Sigmoid colon (tissue), 7 donors: ENCODE data around the gene CORO1C. TPM values are rescaled to one million over a fixed set of nuclear protein-coding genes. Genes with fewer than 3 reads are reported as not detected.

ENCODE experiments used
- DNase-seq: peaks from one replicate; pipeline ENCODE4 v3.0.0-alpha.2; 2019
- H3K27ac ChIP-seq, 4 donors: fragments of 200-600 bp; sonication (generic); one replicate each; pipeline ENCODE4 v1.5.1; 2016 to 2019; ENCODE audit warnings: mild to moderate bottlenecking in 1 of 4
- H3K27me3 ChIP-seq, 3 donors: fragments of 200-600 bp; sonication (generic); one replicate each; pipeline ENCODE4 v1.5.1; 2019; ENCODE audit warnings: mild to moderate bottlenecking in 1 of 3
- H3K36me3 ChIP-seq, 4 donors: fragments of 200-600 bp; sonication (generic); one replicate each; pipeline ENCODE4 v1.5.1; 2016 to 2019
- H3K4me1 ChIP-seq, 4 donors: fragments of 200-600 bp; sonication (generic); one replicate each; pipeline ENCODE4 v1.5.1; 2017 to 2019
- H3K4me3 ChIP-seq, 4 donors: fragments of 200-600 bp; sonication (generic); one replicate each; pipeline ENCODE4 v1.5.1; 2017 to 2019; ENCODE audit warnings: mild to moderate bottlenecking in 2 of 4, moderate library complexity in 1 of 4
- H3K9me3 ChIP-seq, 4 donors: fragments of 200-600 bp in 3 of 4; sonication (generic) in 3 of 4; one replicate each; pipeline versions ENCODE4 v1.5.1 to v1.6.1; 2013 to 2019
- CTCF ChIP-seq, 4 experiments: fragments of 450-650 bp in 3 of 4; fragments of 200-600 bp in 1 of 4; IDR thresholded peaks; one replicate each; pipeline ENCODE4 v1.5.1; 2016 to 2019; ENCODE audit warnings: antibody characterized with exemption in 4 of 4, mild to moderate bottlenecking in 3 of 4, moderate library complexity in 2 of 4
- EP300 ChIP-seq, 4 donors: sonication (generic); formaldehyde crosslinking; IDR thresholded peaks; one replicate each; pipeline ENCODE4 v1.6.1; 2017; ENCODE audit warnings: antibody characterized with exemption in 4 of 4
- POLR2A ChIP-seq, 2 donors: fragments of 450-650 bp; IDR thresholded peaks; one replicate each; pipeline ENCODE4 v1.6.1; 2016; ENCODE audit warnings: antibody characterized with exemption in 2 of 2, mild to moderate bottlenecking in 2 of 2, moderate library complexity in 2 of 2
- POLR2AphosphoS5 ChIP-seq, 4 donors: sonication (generic); formaldehyde crosslinking; IDR thresholded peaks; one replicate each; pipeline ENCODE4 v1.6.1; 2017; ENCODE audit warnings: antibody characterized with exemption in 4 of 4
- WGBS, 2 donors: extraction: QIAGEN DNeasy Blood & Tissue Kit; methylation state at CpG; one replicate each; pipeline ENCODE4 v1.1.7; 2013; 5-methylcytosine and 5-hydroxymethylcytosine counted together
- intact Hi-C: fragments of 100-400 bp; cut with DNase I; formaldehyde crosslinking; loops from one replicate; pipeline ENCODE4 v1.15.1; 2023
- polyA plus RNA-seq, 3 donors: library from polyadenylated mRNA; stranded (reverse); fragments of 200-250 nt; gene quantifications; one replicate each; pipeline ENCODE4 v1.2.3, GENCODE V29; 2013
- total RNA-seq, 4 donors: library from RNA; depleted of rRNA; stranded (reverse); fragments of >200 nt; gene quantifications; one replicate each; pipeline ENCODE4 v1.1.0, GENCODE V29; 2016
- donor health status: healthy with polysubstance abuse.
- donor health status: Bipolar disorder and iron deficiency.
- donor health status: healthy.

Gene CORO1C
- total and polyA plus RNA-seq, 7 donors = 38.4 to 569 (median 247) TPM

GRCh38 chr12:108713471-108713870, 17.8 kb downstream of the CORO1C start:
- Histone ChIP-seq H3K27me3 (no peaks in the 10 kb centered on the region), H3K36me3 (peaks cover 0 to 5% (median 0%) of the 10 kb centered on the region in 4 donors), H3K27ac (peak overlapping the region; percentile 63 to 100 (median 82)), H3K9me3 (no peaks in the 10 kb centered on the region), H3K4me1 (peaks cover 0 to 100% (median 82%) of the 10 kb centered on the region in 4 donors), H3K4me3 (no peak overlapping the region)
- no peak for TF ChIP-seq EP300 (IDR thresholded peaks at IDR 0.05)
- no peak for TF ChIP-seq POLR2AphosphoS5 (IDR thresholded peaks at IDR 0.05)
- TF ChIP-seq POLR2A (IDR thresholded peaks at IDR 0.05) = no peak
- no peak for TF ChIP-seq CTCF (IDR thresholded peaks at IDR 0.05)
- WGBS, 2 donors = 82 to 85% methylated on average over 6 of the region's 6 CpGs
- intact Hi-C loops = no loop called here
- DNase-seq = no peak

DNA sequence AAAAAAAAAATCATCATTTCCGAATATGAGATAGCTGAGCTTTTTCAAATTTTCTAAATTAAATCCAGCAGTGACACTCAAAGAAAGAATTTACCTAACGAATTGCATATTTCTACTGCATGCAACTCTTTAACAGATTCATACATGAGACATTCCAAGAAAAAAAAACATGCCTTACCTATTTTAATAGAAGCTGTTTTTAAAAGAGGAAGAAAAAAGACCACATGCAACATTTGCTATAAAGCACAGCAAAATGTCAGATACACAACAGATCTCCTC, 18.5 kb downstream of the CORO1C start:
- H3K4me1 ChIP-seq = peaks cover 0 to 97% (median 84%) of the 10 kb centered on the region in 4 donors
- H3K36me3 ChIP-seq = peaks cover 0 to 5% (median 0%) of the 10 kb centered on the region in 4 donors
- intact Hi-C loops = no loop called here
- TF ChIP-seq CTCF (IDR thresholded peaks at IDR 0.05) = no peak
- no peak overlapping the region for H3K4me3 ChIP-seq
- H3K9me3 ChIP-seq = no peaks in the 10 kb centered on the region
- no peak for DNase-seq
- H3K27ac ChIP-seq = peak overlapping the region; percentile 63 to 100 (median 82)
- no peaks in the 10 kb centered on the region for H3K27me3 ChIP-seq
- 48 to 59% methylated on average over 2 of the region's 2 CpGs for WGBS, 2 donors

- TF ChIP-seq POLR2AphosphoS5 (IDR thresholded peaks at IDR 0.05) = no peak
- TF ChIP-seq POLR2A (IDR thresholded peaks at IDR 0.05) = no peak
- no peak for TF ChIP-seq CTCF (IDR thresholded peaks at IDR 0.05)
- TF ChIP-seq EP300 (IDR thresholded peaks at IDR 0.05) = no peak
- intact Hi-C loops = no loop called here
- 60 to 72% methylated on average over 12 of the region's 12 CpGs for WGBS, 2 donors
- no peaks in the 10 kb centered on the region for H3K9me3 ChIP-seq
- H3K4me3 ChIP-seq = no peak overlapping the region
- no peaks in the 10 kb centered on the region for H3K27me3 ChIP-seq
- peak overlapping the region; percentile 63 to 100 (median 82) for H3K27ac ChIP-seq
- H3K36me3 ChIP-seq = peaks cover 0 to 5% (median 0%) of the 10 kb centered on the region in 4 donors
- H3K4me1 ChIP-seq = peaks cover 0 to 96% (median 84%) of the 10 kb centered on the region in 4 donors
- no peak for DNase-seq
These were observed 19.0 kb downstream of the CORO1C start for GRCh38 chr12:108712165-108712924.

GRCh38 chr12:108711489-108712164, 19.7 kb downstream of the CORO1C start:
- Histone ChIP-seq H3K36me3 (no peaks in the 10 kb centered on the region), H3K9me3 (no peaks in the 10 kb centered on the region), H3K27ac (peak overlapping the region; percentile 63 to 100 (median 82)), H3K4me1 (peaks cover 0 to 96% (median 84%) of the 10 kb centered on the region in 4 donors), H3K4me3 (no peak overlapping the region), H3K27me3 (no peaks in the 10 kb centered on the region)
- intact Hi-C loops = no loop called here
- TF ChIP-seq POLR2A (IDR thresholded peaks at IDR 0.05) (no peak), POLR2AphosphoS5 (IDR thresholded peaks at IDR 0.05) (no peak), EP300 (IDR thresholded peaks at IDR 0.05) (no peak), CTCF (IDR thresholded peaks at IDR 0.05) (no peak)
- no peak for DNase-seq
- WGBS, 2 donors = 88 to 92% methylated on average over 9 of the region's 9 CpGs
